Measurements from ENCODE around the gene CCDC13. TPM values are rescaled to one million over a fixed set of nuclear protein-coding genes. Genes with fewer than 3 reads are reported as not detected.

CCDC13 gene
- total and polyA plus RNA-seq, 10 of the 15 experiments (the other 5 are each of a cell fraction or from before 2014, with no cell fraction given): 0.13 to 0.81 (median 0.30) TPM; not detected in 4

DNA sequence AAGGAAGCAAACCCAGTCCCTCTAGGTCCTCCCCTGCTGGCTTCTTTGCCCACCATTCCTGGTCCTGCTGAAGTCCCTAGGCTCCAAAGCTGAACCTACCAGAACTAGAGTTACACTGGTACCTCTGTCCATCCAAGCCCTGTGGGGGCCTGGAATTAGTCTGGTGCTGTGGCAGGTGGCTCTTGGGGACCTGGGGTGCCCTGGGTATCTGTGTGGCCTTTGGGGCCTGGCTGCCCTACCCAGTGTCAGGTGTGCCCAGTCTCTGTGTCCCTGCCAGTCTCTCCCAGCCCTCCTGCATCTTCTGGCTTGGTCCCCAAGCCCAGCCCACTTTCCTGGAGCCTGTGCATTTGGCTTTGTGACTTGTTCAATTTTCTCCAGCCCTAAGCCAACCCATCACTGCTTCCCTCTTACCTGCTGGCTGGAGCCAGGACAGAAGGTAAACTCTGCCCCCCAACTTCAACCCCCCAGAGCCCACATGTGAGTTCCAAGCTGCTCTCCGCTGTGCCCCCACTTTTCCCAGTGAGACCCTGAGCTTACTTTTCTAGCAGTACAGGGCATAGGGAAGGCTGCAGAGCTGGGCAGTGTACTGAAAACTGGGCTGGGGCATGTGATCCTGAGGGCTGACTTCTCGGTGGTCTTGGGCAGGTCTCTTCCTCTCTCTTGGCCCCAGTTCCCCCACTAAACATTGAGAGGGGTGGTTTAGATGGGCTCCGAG is 42.2 kb downstream of the CCDC13 start:
- H2AFZ ChIP-seq (ENCODE audit: control insufficient read depth, low read depth, low read length): no peak overlapping the region
- no peaks in the 10 kb centered on the region for H3K79me2 ChIP-seq (ENCODE audit: control insufficient read depth, insufficient read depth, low read length)
- CTCF ChIA-PET: interaction anchor here (0.6 kb wide), 2 partner anchors 147 to 1045 kb away, joined by 4 read pairs; no protein-coding TSS in a partner anchor
- POLR2A ChIA-PET: no interaction called here
- in situ Hi-C loops (cut with MboI) (no loop called here), intact Hi-C loops (cut with micrococcal nuclease; ENCODE audit: unreplicated experiment) (no loop called here)
- BruUV-seq (replicated peaks): no TSS peak
- H4K20me1 ChIP-seq (ENCODE audit: control insufficient read depth, insufficient read depth): no peaks in the 10 kb centered on the region
- no peaks in the 10 kb centered on the region for H3K4me1 ChIP-seq (ENCODE audit: control insufficient read depth, insufficient read depth, low read length)
- RAD21 ChIA-PET (ENCODE audit: unreplicated experiment): no interaction called here
- WGBS (ENCODE audit: insufficient coverage, insufficient replicate concordance, low lambda C conversion rate, missing lambda C conversion rate): 2% methylated on average over 3 of the region's 3 CpGs
- H3K9me3 ChIP-seq (replicated peaks; ENCODE audit: control insufficient read depth, insufficient read depth, low read length): no peaks in the 10 kb centered on the region
- no peak for ATAC-seq
- H3K27ac ChIP-seq (ENCODE audit: control insufficient read depth, insufficient read depth): no peak overlapping the region
- no peak overlapping the region for H3K4me3 ChIP-seq
- no peak overlapping the region for H3K9ac ChIP-seq (ENCODE audit: control insufficient read depth, insufficient read depth, low read length)
- H3K36me3 ChIP-seq (ENCODE audit: control insufficient read depth in 2 of 2, insufficient read depth in 2 of 2, low read length in 1 of 2): no peaks in the 10 kb centered on the region
- no peak for FAIRE-seq
- no peak for DNase-seq (ENCODE audit: low read depth, low spot score)
- no peaks in the 10 kb centered on the region; a peak in 1 of 4 replicates for H3K27me3 ChIP-seq (replicated peaks in 1 of 2; ENCODE audit: control insufficient read depth in 2 of 2, insufficient read depth in 2 of 2, low read length in 1 of 2)
- SMC1A ChIA-PET (ENCODE audit: uncharacterized antibody, unreplicated experiment): no interaction called here
- no peak overlapping the region for H3K4me2 ChIP-seq (ENCODE audit: control insufficient read depth, insufficient read depth)
- TF ChIP-seq, protein P1, sequence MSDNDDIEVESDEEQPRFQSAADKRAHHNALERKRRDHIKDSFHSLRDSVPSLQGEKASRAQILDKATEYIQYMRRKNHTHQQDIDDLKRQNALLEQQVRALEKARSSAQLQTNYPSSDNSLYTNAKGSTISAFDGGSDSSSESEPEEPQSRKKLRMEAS (IDR thresholded peaks at IDR 0.05; ENCODE audit: low read depth, low read length): no peak
- TF ChIP-seq, protein P2, sequence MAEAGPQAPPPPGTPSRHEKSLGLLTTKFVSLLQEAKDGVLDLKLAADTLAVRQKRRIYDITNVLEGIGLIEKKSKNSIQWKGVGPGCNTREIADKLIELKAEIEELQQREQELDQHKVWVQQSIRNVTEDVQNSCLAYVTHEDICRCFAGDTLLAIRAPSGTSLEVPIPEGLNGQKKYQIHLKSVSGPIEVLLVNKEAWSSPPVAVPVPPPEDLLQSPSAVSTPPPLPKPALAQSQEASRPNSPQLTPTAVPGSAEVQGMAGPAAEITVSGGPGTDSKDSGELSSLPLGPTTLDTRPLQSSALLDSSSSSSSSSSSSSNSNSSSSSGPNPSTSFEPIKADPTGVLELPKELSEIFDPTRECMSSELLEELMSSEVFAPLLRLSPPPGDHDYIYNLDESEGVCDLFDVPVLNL (IDR thresholded peaks at IDR 0.05; ENCODE audit: low read depth, low read length): no peak
- TF ChIP-seq, protein P3, sequence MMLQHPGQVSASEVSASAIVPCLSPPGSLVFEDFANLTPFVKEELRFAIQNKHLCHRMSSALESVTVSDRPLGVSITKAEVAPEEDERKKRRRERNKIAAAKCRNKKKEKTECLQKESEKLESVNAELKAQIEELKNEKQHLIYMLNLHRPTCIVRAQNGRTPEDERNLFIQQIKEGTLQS (IDR thresholded peaks at IDR 0.05; ENCODE audit: borderline replicate concordance, extremely low read depth, low read depth, low read length): no peak
- no peak for TF ChIP-seq WRNIP1 (IDR thresholded peaks at IDR 0.05; ENCODE audit: borderline replicate concordance, low read depth, low read length)
- no peak for TF ChIP-seq RELA (IDR thresholded peaks at IDR 0.05; ENCODE audit: borderline replicate concordance, partially characterized antibody)
- TF ChIP-seq EED (IDR thresholded peaks at IDR 0.05; ENCODE audit: low read depth): no peak
- TF ChIP-seq, protein P4, sequence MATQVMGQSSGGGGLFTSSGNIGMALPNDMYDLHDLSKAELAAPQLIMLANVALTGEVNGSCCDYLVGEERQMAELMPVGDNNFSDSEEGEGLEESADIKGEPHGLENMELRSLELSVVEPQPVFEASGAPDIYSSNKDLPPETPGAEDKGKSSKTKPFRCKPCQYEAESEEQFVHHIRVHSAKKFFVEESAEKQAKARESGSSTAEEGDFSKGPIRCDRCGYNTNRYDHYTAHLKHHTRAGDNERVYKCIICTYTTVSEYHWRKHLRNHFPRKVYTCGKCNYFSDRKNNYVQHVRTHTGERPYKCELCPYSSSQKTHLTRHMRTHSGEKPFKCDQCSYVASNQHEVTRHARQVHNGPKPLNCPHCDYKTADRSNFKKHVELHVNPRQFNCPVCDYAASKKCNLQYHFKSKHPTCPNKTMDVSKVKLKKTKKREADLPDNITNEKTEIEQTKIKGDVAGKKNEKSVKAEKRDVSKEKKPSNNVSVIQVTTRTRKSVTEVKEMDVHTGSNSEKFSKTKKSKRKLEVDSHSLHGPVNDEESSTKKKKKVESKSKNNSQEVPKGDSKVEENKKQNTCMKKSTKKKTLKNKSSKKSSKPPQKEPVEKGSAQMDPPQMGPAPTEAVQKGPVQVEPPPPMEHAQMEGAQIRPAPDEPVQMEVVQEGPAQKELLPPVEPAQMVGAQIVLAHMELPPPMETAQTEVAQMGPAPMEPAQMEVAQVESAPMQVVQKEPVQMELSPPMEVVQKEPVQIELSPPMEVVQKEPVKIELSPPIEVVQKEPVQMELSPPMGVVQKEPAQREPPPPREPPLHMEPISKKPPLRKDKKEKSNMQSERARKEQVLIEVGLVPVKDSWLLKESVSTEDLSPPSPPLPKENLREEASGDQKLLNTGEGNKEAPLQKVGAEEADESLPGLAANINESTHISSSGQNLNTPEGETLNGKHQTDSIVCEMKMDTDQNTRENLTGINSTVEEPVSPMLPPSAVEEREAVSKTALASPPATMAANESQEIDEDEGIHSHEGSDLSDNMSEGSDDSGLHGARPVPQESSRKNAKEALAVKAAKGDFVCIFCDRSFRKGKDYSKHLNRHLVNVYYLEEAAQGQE (IDR thresholded peaks at IDR 0.05; ENCODE audit: low read depth, low read length): no peak
- no peak for TF ChIP-seq SPI1 (IDR thresholded peaks at IDR 0.05; ENCODE audit: borderline replicate concordance, insufficient read depth, low read depth, low read length)
- TF ChIP-seq EZH2 (IDR thresholded peaks at IDR 0.05; ENCODE audit: borderline replicate concordance, control insufficient read depth, low read depth, low read length): no peak
- TF ChIP-seq RB1 (IDR thresholded peaks at IDR 0.05; ENCODE audit: borderline replicate concordance): no peak
- TF ChIP-seq, protein P5, sequence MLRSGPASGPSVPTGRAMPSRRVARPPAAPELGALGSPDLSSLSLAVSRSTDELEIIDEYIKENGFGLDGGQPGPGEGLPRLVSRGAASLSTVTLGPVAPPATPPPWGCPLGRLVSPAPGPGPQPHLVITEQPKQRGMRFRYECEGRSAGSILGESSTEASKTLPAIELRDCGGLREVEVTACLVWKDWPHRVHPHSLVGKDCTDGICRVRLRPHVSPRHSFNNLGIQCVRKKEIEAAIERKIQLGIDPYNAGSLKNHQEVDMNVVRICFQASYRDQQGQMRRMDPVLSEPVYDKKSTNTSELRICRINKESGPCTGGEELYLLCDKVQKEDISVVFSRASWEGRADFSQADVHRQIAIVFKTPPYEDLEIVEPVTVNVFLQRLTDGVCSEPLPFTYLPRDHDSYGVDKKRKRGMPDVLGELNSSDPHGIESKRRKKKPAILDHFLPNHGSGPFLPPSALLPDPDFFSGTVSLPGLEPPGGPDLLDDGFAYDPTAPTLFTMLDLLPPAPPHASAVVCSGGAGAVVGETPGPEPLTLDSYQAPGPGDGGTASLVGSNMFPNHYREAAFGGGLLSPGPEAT (IDR thresholded peaks at IDR 0.05; ENCODE audit: low read depth): no peak
- TF ChIP-seq MXI1 (IDR thresholded peaks at IDR 0.05; ENCODE audit: low read depth, low read length): no peak
- no peak for TF ChIP-seq CBX5 (IDR thresholded peaks at IDR 0.05; ENCODE audit: low read depth)
- no peak for TF ChIP-seq HCFC1 (IDR thresholded peaks at IDR 0.05; ENCODE audit: low read length)
- TF ChIP-seq NR2C2 (IDR thresholded peaks at IDR 0.05; ENCODE audit: borderline replicate concordance, control insufficient read depth, insufficient read length, low read depth): no peak

Data from GM12878 (cell line).